ENCODE results near the gene RHCG. TPM values are rescaled to one million over a fixed set of nuclear protein-coding genes. Genes with fewer than 3 reads are reported as not detected.

RHCG gene
- total RNA-seq, 6 experiments from 2014 or later: not detected

DNA sequence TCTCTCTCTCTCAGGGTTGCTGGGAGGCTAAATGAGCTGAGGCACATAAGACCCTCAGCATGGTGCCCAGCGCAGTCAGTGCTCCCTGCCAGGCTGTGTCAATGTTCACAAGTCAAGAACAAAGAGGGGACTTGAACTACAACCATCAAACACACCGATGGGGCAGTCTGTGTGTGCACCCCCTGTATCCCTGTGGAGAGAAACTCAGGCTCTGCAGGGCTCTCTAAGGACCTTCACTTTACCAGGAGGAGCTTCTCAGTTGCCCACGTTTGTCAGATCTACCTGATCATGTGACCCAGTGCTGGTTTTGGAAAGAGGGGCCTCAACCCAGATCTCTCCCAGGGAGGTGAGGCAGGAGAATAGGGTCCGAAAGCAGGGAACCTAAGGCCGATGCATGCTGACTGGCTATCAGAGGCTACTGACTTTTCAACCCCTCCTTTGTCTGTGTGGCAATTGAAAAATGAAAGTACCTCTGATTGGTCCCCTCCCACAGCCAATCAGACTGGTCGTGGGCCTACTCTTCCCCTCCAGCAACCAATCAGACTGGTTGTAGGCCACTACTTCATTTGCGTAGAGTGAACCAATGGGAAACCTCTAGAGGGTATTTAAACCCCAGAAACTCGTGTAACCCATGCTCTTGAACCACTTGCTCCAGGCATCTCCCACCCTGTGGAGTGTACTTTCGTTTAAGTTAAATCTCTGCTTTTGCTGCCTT, 34.0 kb downstream of the RHCG start:
- no peaks in the 10 kb centered on the region for H3K9me3 Mint-ChIP-seq
- peak overlapping the region; percentile 65 for H3K4me3 Mint-ChIP-seq
- H3K27me3 Mint-ChIP-seq (ENCODE audit: insufficient read depth): peaks cover 16% of the 10 kb centered on the region; the same call in 1 of the 2 replicates
- no peak overlapping the region for H3K27ac Mint-ChIP-seq
- DNase-seq: peak; percentile 31
- no peaks in the 10 kb centered on the region for H3K36me3 Mint-ChIP-seq (ENCODE audit: low read depth)
- TF ChIP-seq, protein P1, sequence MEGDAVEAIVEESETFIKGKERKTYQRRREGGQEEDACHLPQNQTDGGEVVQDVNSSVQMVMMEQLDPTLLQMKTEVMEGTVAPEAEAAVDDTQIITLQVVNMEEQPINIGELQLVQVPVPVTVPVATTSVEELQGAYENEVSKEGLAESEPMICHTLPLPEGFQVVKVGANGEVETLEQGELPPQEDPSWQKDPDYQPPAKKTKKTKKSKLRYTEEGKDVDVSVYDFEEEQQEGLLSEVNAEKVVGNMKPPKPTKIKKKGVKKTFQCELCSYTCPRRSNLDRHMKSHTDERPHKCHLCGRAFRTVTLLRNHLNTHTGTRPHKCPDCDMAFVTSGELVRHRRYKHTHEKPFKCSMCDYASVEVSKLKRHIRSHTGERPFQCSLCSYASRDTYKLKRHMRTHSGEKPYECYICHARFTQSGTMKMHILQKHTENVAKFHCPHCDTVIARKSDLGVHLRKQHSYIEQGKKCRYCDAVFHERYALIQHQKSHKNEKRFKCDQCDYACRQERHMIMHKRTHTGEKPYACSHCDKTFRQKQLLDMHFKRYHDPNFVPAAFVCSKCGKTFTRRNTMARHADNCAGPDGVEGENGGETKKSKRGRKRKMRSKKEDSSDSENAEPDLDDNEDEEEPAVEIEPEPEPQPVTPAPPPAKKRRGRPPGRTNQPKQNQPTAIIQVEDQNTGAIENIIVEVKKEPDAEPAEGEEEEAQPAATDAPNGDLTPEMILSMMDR (IDR thresholded peaks at IDR 0.05): no peak
- peaks cover 5% of the 10 kb centered on the region; the same call in 1 of the 2 replicates for H3K4me1 Mint-ChIP-seq (ENCODE audit: low read depth)

DNA sequence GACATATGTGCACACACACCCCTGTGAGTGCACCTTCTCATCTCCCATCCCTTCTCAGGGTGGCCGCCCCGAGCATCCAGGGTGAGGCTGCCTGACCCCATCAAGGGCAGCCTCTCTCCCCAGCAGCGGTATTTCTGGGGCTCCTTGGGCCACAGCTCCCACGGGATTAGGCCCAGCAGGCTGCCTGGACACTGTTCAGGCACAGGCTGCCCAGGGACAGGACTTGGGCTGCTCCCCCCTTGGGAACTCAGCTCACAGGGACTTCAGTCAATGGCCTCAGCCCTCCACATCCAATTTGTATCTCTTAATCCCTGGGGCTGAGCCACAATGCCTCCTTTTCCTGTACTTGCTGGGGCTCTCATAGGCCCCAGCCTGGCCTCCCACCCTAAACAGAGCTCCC, 35.0 kb downstream of the RHCG start:
- Mint-ChIP-seq H3K4me1 (ENCODE audit: low read depth) (peaks cover 5% of the 10 kb centered on the region; the same call in 1 of the 2 replicates), H3K9me3 (no peaks in the 10 kb centered on the region), H3K4me3 (no peak overlapping the region), H3K36me3 (ENCODE audit: low read depth) (no peaks in the 10 kb centered on the region), H3K27me3 (ENCODE audit: insufficient read depth) (peaks cover 20% of the 10 kb centered on the region; the same call in 1 of the 2 replicates), H3K27ac (no peak overlapping the region)
- no peak for DNase-seq
- TF ChIP-seq, protein P1 (IDR thresholded peaks at IDR 0.05): no peak

DNA sequence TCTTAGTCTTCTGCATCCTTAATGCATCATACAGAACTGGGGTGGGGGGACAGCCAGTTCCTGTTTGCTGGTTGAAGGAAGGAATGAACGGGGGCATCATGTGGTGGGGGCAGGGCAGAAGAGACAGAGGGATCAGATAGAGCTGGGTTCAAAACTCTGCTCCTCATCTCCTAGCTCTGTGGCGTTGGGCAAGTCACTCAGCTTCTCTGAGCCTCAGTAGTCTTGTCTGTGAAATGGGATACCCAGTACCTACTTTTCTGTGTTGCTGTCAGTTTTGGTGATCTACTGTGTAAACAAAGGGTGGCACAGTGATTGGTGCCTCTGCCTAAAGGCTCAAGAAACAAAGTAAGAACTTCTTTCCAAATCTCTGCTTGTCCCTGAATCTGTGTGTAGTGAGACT, 36.3 kb downstream of the RHCG start:
- peaks cover 18% of the 10 kb centered on the region; the same call in 1 of the 2 replicates for H3K27me3 Mint-ChIP-seq (ENCODE audit: insufficient read depth)
- TF ChIP-seq, protein P1 (IDR thresholded peaks at IDR 0.05): no peak
- no peaks in the 10 kb centered on the region for H3K36me3 Mint-ChIP-seq (ENCODE audit: low read depth)
- no peaks in the 10 kb centered on the region for H3K9me3 Mint-ChIP-seq
- no peak overlapping the region for H3K27ac Mint-ChIP-seq
- H3K4me3 Mint-ChIP-seq: no peak overlapping the region
- DNase-seq: no peak
- peaks cover 5% of the 10 kb centered on the region; the same call in 1 of the 2 replicates for H3K4me1 Mint-ChIP-seq (ENCODE audit: low read depth)

DNA sequence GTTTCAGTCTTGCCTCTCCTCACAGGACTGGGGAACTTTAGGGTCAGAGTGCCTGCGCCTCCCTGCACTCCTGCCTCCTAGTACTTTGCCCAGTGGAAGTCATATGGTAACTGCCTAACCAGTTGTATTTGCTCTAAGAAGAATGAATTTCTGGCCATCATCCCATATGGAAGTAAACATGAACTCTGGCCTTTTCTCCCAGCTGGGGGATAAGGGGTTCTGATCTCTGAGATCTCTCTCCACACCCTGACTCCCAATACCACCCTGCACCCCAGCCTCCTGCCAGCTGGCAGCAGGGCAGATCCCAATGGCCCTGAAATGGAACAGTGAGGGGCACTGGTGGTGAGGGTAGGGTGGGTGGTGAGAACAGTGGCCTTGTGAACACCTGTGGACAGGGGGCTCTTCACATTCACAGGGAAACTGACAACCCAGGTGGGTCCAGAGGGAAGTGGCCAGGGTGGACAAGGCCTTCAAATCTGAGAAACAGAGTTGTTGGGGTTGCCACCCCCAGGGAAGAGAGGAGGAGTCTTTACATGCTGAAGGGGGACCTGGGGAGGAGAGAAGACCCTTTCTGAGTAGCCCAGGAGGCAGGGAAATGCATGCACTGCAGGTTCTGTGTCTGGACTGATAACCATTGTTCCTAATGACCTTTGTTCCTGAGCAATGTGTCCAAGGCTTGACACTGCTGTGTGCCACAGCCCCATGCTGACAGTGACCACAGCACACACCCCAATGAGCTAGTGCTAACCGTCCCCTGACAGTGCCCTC, 36.9 kb downstream of the RHCG start:
- no peaks in the 10 kb centered on the region for H3K9me3 Mint-ChIP-seq

DNA sequence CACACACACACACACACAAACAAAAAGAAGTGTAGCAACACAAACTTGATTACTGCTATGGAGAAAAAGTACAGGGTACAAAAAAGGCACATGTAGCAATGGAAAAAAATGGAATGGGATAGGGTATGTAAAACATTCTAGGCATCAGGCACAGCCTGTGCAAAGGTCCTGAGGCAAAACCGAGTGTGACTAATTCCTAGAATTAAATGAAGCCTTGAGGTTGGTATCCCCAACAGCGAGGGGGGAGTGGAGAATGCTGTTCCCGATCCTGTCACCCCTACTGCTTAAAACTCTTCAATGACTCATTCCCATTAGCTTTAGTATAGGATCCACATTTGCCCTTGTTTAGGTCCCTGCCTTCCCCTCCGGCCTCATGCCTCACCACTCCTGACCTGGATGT, 37.9 kb downstream of the RHCG start:
- no peaks in the 10 kb centered on the region for H3K9me3 Mint-ChIP-seq
- H3K4me1 Mint-ChIP-seq (ENCODE audit: low read depth): peaks cover 5% of the 10 kb centered on the region; the same call in 1 of the 2 replicates
- no peak for DNase-seq
- H3K27ac Mint-ChIP-seq: no peak overlapping the region
- no peaks in the 10 kb centered on the region for H3K36me3 Mint-ChIP-seq (ENCODE audit: low read depth)
- peaks cover 18% of the 10 kb centered on the region; the same call in 1 of the 2 replicates for H3K27me3 Mint-ChIP-seq (ENCODE audit: insufficient read depth)
- H3K4me3 Mint-ChIP-seq: no peak overlapping the region
- TF ChIP-seq, protein P1 (IDR thresholded peaks at IDR 0.05): no peak

More for the DNA sequence above, 36.9 kb downstream of the RHCG start:
- Mint-ChIP-seq H3K36me3 (ENCODE audit: low read depth) (no peaks in the 10 kb centered on the region), H3K4me1 (ENCODE audit: low read depth) (peaks cover 5% of the 10 kb centered on the region; the same call in 1 of the 2 replicates), H3K27me3 (ENCODE audit: insufficient read depth) (peaks cover 18% of the 10 kb centered on the region; the same call in 1 of the 2 replicates), H3K4me3 (no peak overlapping the region), H3K27ac (no peak overlapping the region)
- no peak for DNase-seq
- TF ChIP-seq, protein P1 (IDR thresholded peaks at IDR 0.05): no peak
